Trophoblast cell (in vitro differentiated cells and primary cell): ENCODE measurements around the gene CPB2.

Experiments
- DNase-seq, 2 donors: peaks; one replicate each; pipeline ENCODE4 v3.0.0-alpha.2; 2016
- H2AFZ ChIP-seq: 2 replicates; pipeline ENCODE4 v1.6.1; 2013; ENCODE audit warnings: low read length, moderate library complexity, mild to moderate bottlenecking; ENCODE audit not compliant: insufficient read depth, poor library complexity
- H2AK5ac ChIP-seq: 2 replicates; pipeline ENCODE4 v1.6.1; 2013; ENCODE audit warnings: mild to moderate bottlenecking, low read length
- H2BK120ac ChIP-seq: 2 replicates; pipeline ENCODE4 v1.6.1; 2013; ENCODE audit warnings: low read length, mild to moderate bottlenecking, moderate library complexity; ENCODE audit not compliant: insufficient read depth, poor library complexity
- H2BK12ac ChIP-seq: 2 replicates; pipeline ENCODE4 v1.6.1; 2013; ENCODE audit warnings: mild to moderate bottlenecking, low read length, moderate library complexity
- H2BK5ac ChIP-seq: 2 replicates; pipeline ENCODE4 v1.6.1; 2013; ENCODE audit warnings: low read length, low read depth, moderate library complexity, mild to moderate bottlenecking; ENCODE audit not compliant: poor library complexity
- H3K14ac ChIP-seq: 2 replicates; pipeline ENCODE4 v1.6.1; 2013; ENCODE audit warnings: mild to moderate bottlenecking, low read length
- H3K18ac ChIP-seq: 2 replicates; pipeline ENCODE4 v1.6.1; 2013; ENCODE audit warnings: mild to moderate bottlenecking, low read length
- H3K23ac ChIP-seq: 2 replicates; pipeline ENCODE4 v1.6.1; 2013; ENCODE audit warnings: low read length
- H3K27ac ChIP-seq: 2 replicates; pipeline ENCODE4 v1.5.1; 2013; ENCODE audit warnings: low read depth, mild to moderate bottlenecking, inconsistent platforms, low read length, moderate library complexity
- H3K27me3 ChIP-seq: 2 replicates; pipeline ENCODE4 v1.6.1; 2013; ENCODE audit warnings: inconsistent platforms, mild to moderate bottlenecking, low read length, moderate library complexity; ENCODE audit not compliant: insufficient read depth
- H3K36me3 ChIP-seq, 2 experiments: 1 replicate in 1 of 2; 2 replicates in 1 of 2; pipeline ENCODE4 v1.6.1; 2013; ENCODE audit warnings: low read length in 2 of 2, mild to moderate bottlenecking in 2 of 2, moderate library complexity in 1 of 2; ENCODE audit not compliant: insufficient read depth in 2 of 2, control insufficient read depth in 1 of 2
- H3K4ac ChIP-seq: 2 replicates; pipeline ENCODE4 v1.6.1; 2013; ENCODE audit warnings: low read depth, mild to moderate bottlenecking, low read length, moderate library complexity
- H3K4me1 ChIP-seq, 2 experiments: 1 replicate in 1 of 2; 2 replicates in 1 of 2; pipeline ENCODE4 v1.6.1; 2013; ENCODE audit warnings: low read length in 2 of 2, mild to moderate bottlenecking in 2 of 2, moderate library complexity in 1 of 2; ENCODE audit not compliant: insufficient read depth in 2 of 2, control insufficient read depth in 1 of 2
- H3K4me2 ChIP-seq: 2 replicates; pipeline ENCODE4 v1.6.1; 2013; ENCODE audit warnings: inconsistent platforms, mild to moderate bottlenecking, low read length, moderate library complexity
- H3K4me3 ChIP-seq: 2 replicates; pipeline ENCODE4 v1.5.1; 2013; ENCODE audit warnings: mild to moderate bottlenecking, low read depth, low read length, inconsistent platforms
- H3K79me1 ChIP-seq: one replicate; pipeline ENCODE4 v1.6.1; 2013; ENCODE audit warnings: low read length
- H3K79me2 ChIP-seq: 2 replicates; pipeline ENCODE4 v1.6.1; 2013; ENCODE audit warnings: low read length, mild to moderate bottlenecking; ENCODE audit not compliant: control insufficient read depth, insufficient read depth, poor library complexity
- H3K9ac ChIP-seq: 2 replicates; pipeline ENCODE4 v1.6.1; 2013; ENCODE audit warnings: mild to moderate bottlenecking, low read length
- H3K9me3 ChIP-seq: 2 replicates; pipeline ENCODE4 v1.6.1; 2013; ENCODE audit warnings: low read depth, mild to moderate bottlenecking, control low read depth, inconsistent platforms, low read length; ENCODE audit not compliant: insufficient read depth
- H4K12ac ChIP-seq: 2 replicates; pipeline ENCODE4 v1.6.1; 2013; ENCODE audit warnings: low read depth, mild to moderate bottlenecking, low read length, moderate library complexity
- H4K8ac ChIP-seq: 2 replicates; pipeline ENCODE4 v1.6.1; 2013; ENCODE audit warnings: low read depth, mild to moderate bottlenecking, low read length, moderate library complexity
- H4K91ac ChIP-seq: one replicate; pipeline ENCODE4 v1.6.1; 2013; ENCODE audit warnings: low read depth, mild to moderate bottlenecking, low read length, moderate library complexity
- WGBS: extraction: QIAGEN DNeasy Blood & Tissue Kit; methylation state at CpG from one replicate; pipeline ENCODE4 v1.1.7; 2013; ENCODE audit warnings: missing lambda C conversion rate; ENCODE audit not compliant: insufficient read length, insufficient coverage; ENCODE audit errors: extremely low coverage; 5-methylcytosine and 5-hydroxymethylcytosine counted together

Gene CPB2

DNA sequence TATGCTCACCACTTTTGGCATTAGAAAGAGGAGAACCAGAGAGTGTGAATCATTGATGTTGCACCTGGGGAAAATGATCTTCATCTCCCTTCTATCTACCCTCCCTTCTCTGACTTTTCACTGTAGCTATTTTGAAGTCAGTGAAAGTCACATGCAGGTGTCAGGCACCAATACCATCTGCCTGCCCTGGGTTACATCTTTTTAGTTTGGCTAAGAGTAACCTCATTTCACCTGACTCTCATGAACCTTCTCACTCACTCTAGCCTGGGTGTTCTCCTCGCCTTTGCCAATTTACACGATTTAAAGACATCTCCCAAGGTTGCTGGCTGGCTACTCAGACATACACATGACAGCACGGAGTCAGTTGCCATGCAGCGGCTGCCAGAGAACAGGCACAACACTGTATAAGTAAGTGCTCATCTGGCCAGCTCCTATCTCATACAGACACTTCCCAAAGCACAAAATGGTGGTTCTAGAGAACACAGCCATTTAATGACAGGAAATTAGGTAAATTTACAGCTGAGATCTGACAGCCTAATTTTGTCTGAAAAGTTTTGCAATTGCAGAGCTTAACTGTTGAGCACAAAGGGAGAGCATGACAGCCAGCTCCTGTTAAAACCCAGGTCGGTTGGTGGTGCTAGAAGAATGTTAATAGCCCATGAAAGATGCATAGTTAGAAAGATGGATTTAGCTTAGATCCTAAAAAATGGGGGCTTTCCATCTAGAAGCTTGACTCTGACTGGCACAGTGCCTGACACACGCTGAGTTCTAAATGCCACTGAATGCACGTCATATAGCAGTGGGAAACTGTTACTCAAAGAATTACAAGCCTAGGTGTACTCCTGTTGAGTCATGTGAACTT lies 44.7 kb upstream of the CPB2 start:
- Histone ChIP-seq H2BK5ac (no peak overlapping the region), H3K4me2 (no peak overlapping the region), H4K91ac (no peak overlapping the region), H3K36me3 (peaks cover 16 to 37% of the 10 kb centered on the region in 2 experiments), H3K79me2 (no peaks in the 10 kb centered on the region), H2BK120ac (no peak overlapping the region), H3K14ac (no peak overlapping the region), H3K4ac (no peak overlapping the region), H2BK12ac (no peak overlapping the region), H3K4me1 (no peaks in the 10 kb centered on the region), H3K9me3 (no peaks in the 10 kb centered on the region), H3K4me3 (no peak overlapping the region), H3K79me1 (no peaks in the 10 kb centered on the region), H3K27ac (no peak overlapping the region), H4K8ac (no peak overlapping the region), H2AFZ (no peak overlapping the region), H2AK5ac (no peak overlapping the region), H3K27me3 (no peaks in the 10 kb centered on the region), H3K9ac (no peak overlapping the region), H4K12ac (no peak overlapping the region), H3K23ac (no peak overlapping the region), H3K18ac (no peak overlapping the region)
- peak; percentile 73 to 78 for DNase-seq
- no CpG with 5 or more reads among the region's 7 CpGs for WGBS

DNA sequence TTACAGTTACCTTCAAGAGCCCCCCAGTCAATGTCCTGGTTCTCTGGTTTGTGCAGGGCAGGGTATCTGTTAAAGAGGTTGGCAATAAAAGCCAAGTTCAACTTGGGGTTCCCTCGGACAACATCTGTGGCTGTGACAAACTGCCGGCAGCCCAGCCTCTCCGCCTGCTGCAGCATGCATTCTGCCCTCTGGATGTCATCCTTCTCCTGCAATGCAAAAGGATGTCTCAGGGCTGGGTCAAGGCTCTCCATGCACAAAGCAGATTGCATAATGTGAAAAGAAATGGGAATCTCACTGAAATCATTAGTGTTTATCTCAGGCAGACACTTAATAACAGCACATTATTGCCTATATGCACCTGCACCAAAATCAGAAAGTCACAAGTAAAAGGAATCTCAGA lies 42.1 kb upstream of the CPB2 start:
- Histone ChIP-seq H3K79me2 (no peaks in the 10 kb centered on the region), H3K79me1 (no peaks in the 10 kb centered on the region), H3K9ac (no peak overlapping the region), H2AFZ (no peak overlapping the region), H3K4me1 (no peaks in the 10 kb centered on the region), H3K14ac (no peak overlapping the region), H4K91ac (no peak overlapping the region), H3K4me3 (no peak overlapping the region), H4K8ac (no peak overlapping the region), H3K4me2 (no peak overlapping the region), H2BK5ac (no peak overlapping the region), H3K27ac (no peak overlapping the region), H3K36me3 (peaks cover 13 to 42% of the 10 kb centered on the region in 2 experiments), H2BK12ac (no peak overlapping the region), H3K27me3 (no peaks in the 10 kb centered on the region), H3K18ac (no peak overlapping the region), H2BK120ac (no peak overlapping the region), H2AK5ac (no peak overlapping the region), H4K12ac (no peak overlapping the region), H3K23ac (no peak overlapping the region), H3K4ac (no peak overlapping the region), H3K9me3 (no peaks in the 10 kb centered on the region)
- WGBS: no CpG with 5 or more reads among the region's 3 CpGs
- DNase-seq: no peak

DNA sequence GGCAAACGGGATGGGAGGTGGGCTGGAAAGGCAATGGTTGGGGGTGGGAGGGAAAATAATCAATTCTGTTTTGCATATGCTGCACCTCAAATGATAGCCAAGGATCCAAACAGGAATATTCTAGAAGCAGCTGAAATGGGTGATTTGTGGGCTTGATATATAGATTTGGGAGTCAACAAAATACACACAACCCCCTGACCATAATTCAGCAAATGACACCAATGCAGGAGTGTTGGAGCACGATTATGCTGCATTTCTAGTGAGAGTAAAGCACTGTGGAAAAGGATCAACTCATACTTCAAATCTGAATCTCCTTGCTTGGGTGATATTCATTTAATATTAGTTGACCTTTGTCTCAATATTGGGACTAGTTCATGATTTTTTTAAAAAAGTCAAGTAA lies 41.1 kb upstream of the CPB2 start:
- Histone ChIP-seq H4K12ac (no peak overlapping the region), H3K9me3 (no peaks in the 10 kb centered on the region), H3K14ac (no peak overlapping the region), H4K91ac (no peak overlapping the region), H3K27me3 (no peaks in the 10 kb centered on the region), H4K8ac (no peak overlapping the region), H3K27ac (no peak overlapping the region), H2AK5ac (no peak overlapping the region), H2BK12ac (no peak overlapping the region), H2BK5ac (no peak overlapping the region), H3K4ac (no peak overlapping the region), H2AFZ (no peak overlapping the region), H3K36me3 (peaks cover 15 to 43% of the 10 kb centered on the region in 2 experiments), H3K79me1 (no peaks in the 10 kb centered on the region), H3K18ac (no peak overlapping the region), H3K23ac (no peak overlapping the region), H3K4me1 (no peaks in the 10 kb centered on the region), H3K79me2 (no peaks in the 10 kb centered on the region), H3K4me2 (no peak overlapping the region), H3K9ac (no peak overlapping the region), H2BK120ac (no peak overlapping the region), H3K4me3 (no peak overlapping the region)
- no CpG with 5 or more reads among the region's 2 CpGs for WGBS
- no peak for DNase-seq

DNA sequence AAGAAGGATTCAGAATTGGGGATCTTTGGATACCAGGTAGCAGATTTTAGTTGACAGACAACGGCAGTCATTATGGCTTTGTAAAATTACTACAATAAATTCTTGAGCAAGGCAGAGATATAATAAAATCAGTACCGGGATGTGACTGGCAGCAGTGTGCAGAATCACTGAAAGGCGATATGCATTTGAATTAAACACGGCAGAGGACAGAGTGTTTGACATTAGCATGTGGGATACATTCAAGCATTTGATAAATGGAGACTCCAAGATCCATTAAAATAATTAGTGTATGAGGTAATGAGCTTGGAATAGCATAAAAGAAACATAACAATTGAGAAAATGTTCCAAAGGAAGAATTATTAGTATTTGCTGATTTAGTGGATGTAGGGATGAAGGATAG lies 40.3 kb upstream of the CPB2 start:
- Histone ChIP-seq H4K8ac (no peak overlapping the region), H4K12ac (no peak overlapping the region), H3K4ac (no peak overlapping the region), H2BK5ac (no peak overlapping the region), H3K79me2 (no peaks in the 10 kb centered on the region), H2AK5ac (no peak overlapping the region), H3K4me1 (no peaks in the 10 kb centered on the region), H3K27me3 (no peaks in the 10 kb centered on the region), H3K9ac (no peak overlapping the region), H4K91ac (no peak overlapping the region), H3K14ac (no peak overlapping the region), H3K4me2 (no peak overlapping the region), H3K79me1 (no peaks in the 10 kb centered on the region), H3K4me3 (no peak overlapping the region), H2BK12ac (no peak overlapping the region), H3K27ac (no peak overlapping the region), H3K9me3 (no peaks in the 10 kb centered on the region), H2AFZ (no peak overlapping the region), H2BK120ac (no peak overlapping the region), H3K18ac (no peak overlapping the region), H3K36me3 (peaks cover 14 to 41% of the 10 kb centered on the region in 2 experiments), H3K23ac (no peak overlapping the region)
- WGBS: no CpG with 5 or more reads among the region's 4 CpGs
- DNase-seq: no peak
